Lung microvascular endothelial cell (primary cell): ENCODE data around the gene HUNK. TPM values are rescaled to one million over a fixed set of nuclear protein-coding genes. Genes with fewer than 3 reads are reported as not detected.
A peak's percentile ranks its signal among the peaks of the same experiment; 100 is the strongest.
"Not testable (repeated sequence)": the region's sequence is repeated elsewhere in the genome, so short reads cannot be mapped to it uniquely, and the experiment has no call there.

Experiments used
- DNase-seq, 2 donors: peaks; one replicate each; pipeline versions ENCODE4 v3.0.0 to v3.0.0-alpha.2; 2010; ENCODE audit warnings: low read depth in 2 of 2
- total RNA-seq: library from RNA; depleted of rRNA; stranded (reverse); fragments of >200 nt; gene quantifications from 2 replicates; pipeline ENCODE4 v1.2.1, GENCODE V29; 2014

HUNK gene
- total RNA-seq, 1 donor from 2014 or later, result under 0.01 TPM

GRCh38 chr21:31870472-31871193 is 2.2 kb upstream of the HUNK start:
- no peak for DNase-seq

GRCh38 chr21:31871371-31871770 is 1.4 kb upstream of the HUNK start:
- not testable (repeated sequence) for DNase-seq

DNA sequence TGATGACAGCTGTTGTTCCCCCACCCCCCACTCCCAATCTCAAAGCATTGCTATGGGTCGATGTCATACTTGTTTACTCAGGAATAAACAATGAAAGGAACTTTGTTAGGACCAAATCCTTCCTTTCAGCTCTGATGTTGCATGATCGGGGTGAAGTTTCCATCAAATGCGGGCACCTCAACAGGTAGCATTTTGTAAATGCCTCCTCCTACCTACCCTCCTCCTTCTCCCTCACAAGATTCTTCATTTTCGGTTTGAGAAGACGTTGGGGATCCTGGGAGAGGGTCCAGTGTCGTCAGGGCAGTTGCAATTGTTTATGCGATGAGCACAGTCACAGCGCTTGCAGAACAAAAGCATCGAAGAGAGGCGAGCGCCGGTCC is 758 bp upstream of the HUNK start:
- DNase-seq, result no peak

GRCh38 chr21:31873275-31873695 is 465 bp downstream of the HUNK start:
- no peak for DNase-seq

- DNase-seq, result peak in 1 of 2 donors; percentile 32
Observed at GRCh38 chr21:31873696-31874599, 1.1 kb downstream of the HUNK start.

DNA sequence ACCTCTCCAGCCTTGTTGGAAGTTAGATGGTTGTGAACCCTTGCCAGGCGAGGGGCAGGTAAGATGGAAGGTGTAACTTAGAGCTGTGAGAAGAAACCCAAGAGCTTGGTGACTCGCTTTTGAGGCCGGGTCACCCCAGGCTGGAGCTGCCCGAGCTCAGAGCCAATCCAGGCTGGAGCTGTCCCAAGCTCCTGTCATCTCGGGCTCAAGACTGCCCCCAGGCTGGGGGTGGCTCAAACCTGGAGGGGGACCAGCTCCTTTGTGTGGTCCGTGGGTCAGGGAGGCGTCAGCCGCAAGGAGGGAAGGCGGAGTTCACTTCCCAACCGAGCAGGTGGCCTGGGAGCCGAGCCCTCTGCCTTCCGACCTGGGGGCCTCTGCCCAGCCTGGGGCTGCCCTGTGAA is 2.0 kb downstream of the HUNK start:
- no peak for DNase-seq

DNA sequence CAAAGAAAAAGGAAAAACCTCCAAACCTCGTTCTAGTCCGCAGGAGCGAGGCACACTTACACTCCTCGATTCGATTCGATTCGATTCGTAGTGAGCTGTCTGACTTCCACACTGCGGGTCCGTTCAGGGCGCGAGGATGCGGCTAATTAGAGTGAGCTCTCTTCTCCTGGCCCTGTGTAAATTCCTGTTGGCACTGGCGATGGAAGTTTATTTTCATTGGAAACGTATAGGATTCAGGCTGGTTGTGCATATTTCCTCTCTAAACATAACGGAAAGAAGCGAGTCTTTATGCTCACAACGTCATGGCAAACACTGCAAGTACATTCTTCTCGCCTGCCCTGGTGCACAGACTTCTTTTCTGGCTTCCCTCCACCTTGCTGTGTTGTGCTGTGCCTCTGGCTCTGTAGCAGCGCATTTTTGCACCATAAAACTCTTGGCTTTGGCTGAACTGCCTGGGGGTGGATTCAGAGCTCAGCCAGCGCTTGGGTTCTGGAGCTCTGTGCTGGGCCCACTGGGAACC is 2.7 kb downstream of the HUNK start:
- peak in 1 of 2 donors; percentile 47 for DNase-seq

- no peak for DNase-seq
Observed at GRCh38 chr21:31877463-31877957, 4.7 kb downstream of the HUNK start.

DNA sequence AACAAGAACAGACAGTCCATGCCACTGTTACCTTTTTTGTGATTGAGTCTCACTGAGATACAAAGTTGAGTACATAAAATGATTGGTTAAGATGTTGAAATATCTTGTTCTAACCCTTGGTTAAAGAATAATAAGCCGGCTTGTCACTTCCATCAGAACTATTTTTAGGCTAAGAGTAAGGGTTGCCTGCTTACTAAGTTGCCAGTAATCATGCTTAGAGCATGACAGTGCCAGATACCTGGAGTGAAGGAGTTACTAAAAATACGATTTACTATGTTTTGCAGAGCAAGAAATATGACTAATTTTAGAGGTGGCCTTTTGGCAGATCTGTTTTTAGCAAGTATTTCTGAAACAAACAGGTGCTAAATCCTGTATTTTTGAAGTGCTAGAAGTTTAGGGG is 6.0 kb downstream of the HUNK start:
- DNase-seq, result no peak

GRCh38 chr21:31879241-31879650 is 6.4 kb downstream of the HUNK start:
- DNase-seq, result no peak

DNA sequence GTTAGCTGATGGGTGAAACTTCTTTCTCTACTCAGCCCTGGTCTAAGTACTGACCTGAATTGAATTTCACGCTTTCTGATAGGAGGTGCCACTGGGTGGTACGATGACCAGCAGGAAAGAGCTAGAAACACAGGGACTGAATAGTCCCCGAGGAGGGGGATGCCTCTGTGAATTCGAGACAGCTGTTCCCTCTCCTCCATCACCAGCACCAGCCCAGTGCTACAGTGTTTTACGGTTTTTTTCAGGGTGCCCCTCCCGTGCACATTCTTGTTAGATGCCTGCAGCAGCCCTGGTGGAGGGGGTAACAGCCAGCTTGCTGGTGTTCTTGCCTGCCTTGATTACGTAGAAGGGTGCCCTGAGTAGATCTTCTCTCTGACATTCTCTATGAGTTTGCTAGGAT is 7.1 kb downstream of the HUNK start:
- no peak for DNase-seq

DNA sequence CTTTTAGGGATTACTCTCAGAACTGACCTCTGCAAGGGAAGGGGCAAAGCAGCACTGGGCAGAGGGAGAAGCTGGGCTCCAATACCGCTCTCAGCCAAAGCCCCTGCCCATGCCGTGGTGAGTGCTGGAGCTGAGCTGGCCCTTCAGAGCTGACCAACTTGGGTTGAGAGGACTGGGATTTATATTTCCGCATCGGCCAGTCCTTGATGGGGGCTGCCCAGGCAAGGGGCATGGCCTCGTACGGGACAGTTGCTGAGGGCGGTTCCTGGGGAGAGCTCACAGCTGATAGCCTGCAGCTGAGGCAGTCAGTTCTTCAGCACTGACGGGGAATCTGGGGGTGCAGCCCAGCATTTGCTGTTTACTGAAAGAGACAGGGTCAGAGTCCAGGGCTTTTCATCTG is 8.0 kb downstream of the HUNK start:
- DNase-seq, result no peak

DNA sequence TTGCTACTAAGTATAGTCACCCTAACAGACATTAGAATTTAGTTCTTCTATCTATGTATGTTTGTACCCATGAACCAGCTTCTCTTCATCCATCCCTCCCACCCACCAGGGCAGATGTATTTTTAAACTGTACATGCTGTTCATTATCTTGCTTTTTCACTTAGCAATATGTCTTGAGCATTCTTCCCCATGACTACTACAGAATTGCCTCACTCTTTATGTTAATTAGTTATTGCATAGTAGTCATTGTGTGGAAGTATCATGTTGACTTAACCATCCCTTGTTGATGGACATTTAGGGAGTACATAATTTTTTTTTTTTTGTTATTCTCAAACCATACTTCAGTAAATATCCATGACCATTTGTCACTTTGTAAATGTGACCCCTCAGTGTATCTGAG is 9.9 kb downstream of the HUNK start:
- no peak for DNase-seq

- DNase-seq, result no peak
Observed at GRCh38 chr21:31885146-31885545, 12.3 kb downstream of the HUNK start.

DNA sequence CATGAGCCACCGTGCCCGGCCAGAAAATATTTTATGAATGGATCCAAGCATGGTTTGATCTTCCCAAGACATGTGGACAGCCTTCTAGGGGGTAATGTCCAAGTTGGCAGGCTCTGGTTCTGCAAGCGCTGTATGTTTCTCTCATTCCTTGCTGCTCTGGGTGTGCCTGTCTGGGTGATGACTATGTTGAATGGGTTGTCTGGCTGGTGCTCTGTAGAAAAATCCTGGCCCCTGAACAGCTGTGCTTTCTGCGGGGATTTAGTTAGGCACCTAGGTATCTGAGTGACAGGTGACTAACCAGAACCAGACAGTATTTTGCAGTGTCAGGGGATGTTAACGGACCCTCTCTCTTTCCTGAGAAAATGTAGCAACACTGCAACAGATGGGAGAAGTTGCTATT is 14.1 kb downstream of the HUNK start:
- DNase-seq, result no peak

- DNase-seq, result no peak
Observed at GRCh38 chr21:31887391-31887841, 14.6 kb downstream of the HUNK start.

DNA sequence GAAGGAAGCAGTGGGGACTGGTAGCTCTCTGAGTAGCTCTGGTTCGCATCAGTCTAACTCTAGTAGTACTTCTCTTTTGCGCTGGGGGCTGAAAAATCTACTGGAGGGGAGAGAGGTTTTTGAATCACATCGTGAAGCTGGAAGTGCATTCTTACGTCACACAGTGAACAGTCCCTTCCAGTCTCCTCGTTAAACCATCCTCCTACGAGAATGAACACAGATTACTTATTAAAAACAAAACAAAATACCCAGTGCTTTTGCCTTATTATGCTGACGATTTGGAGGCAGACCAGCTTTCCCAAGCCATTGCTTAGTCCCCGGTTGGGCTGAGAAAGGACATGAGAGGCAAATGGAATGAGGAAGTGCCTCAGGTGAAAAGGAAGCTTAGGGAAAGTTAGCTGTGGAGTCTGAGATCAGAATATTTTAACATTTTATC is 16.1 kb downstream of the HUNK start:
- no peak for DNase-seq

- DNase-seq, result no peak
Observed at GRCh38 chr21:31889460-31889859, 16.6 kb downstream of the HUNK start.

DNA sequence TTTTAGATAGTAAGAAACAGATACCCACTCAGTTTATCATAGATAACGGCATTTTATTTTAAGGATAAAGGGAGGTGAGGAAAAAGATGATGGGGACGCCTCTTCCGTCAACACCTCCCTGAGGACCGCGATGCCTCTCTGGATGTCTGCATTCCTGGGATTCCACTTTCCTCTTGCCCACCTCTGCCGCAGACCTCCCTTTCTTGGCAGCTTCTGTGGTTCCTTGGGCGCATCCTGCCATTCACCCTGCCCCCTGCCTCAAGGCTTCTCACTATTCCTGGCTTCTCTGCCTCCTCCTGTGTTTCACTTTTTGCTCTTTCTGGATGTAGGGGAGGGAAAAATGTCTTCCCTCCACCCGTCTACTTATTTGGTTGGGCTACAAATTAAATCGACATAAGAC is 19.9 kb downstream of the HUNK start:
- DNase-seq, result no peak

GRCh38 chr21:31893851-31894415 is 21.1 kb downstream of the HUNK start:
- DNase-seq, result no peak

- DNase-seq, result no peak
Observed at GRCh38 chr21:31894457-31894856, 21.6 kb downstream of the HUNK start.
